HG02623 (cell line): ENCODE data around the gene DDOST.

Source experiments
- ATAC-seq: cut with Tn5 transposase; IDR thresholded peaks from one replicate; pipeline ENCODE4 v1.9.1; 2021; ENCODE audit warnings: moderate library complexity; ENCODE audit not compliant: unreplicated experiment

The DDOST gene

GRCh38 chr1:20661207-20662109 is at the start of gene DDOST:
Gene DDOST, minus strand, starts transcription at chr1:20661369. Its CDS starts 19 bp downstream, at chr1:20661350.
- ATAC-seq = peak; percentile 95

GRCh38 chr1:20710469-20711284 is 49.5 kb upstream of the DDOST start:
- ATAC-seq = no peak

DNA sequence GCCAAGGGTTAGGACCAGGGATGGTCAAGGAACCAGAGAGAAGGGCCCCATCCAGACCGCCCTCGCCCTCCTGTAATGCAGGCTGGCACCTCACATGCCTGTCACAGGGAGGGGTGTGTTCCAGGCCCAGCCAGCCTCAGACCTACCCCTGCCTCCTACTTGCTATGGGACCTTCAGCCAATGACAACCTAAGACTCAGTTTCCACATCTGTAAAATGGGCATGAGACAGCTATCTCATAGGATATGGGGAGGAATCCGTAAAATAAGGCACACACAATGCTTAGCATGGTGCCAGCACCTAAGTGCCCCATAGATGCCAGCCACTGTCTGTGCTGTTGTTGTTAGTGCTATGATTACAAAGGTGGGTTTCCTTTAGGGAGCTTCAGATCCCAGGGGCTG is 48.7 kb upstream of the DDOST start:
- ATAC-seq = no peak

GRCh38 chr1:20708891-20709290 is 47.7 kb upstream of the DDOST start:
- no peak for ATAC-seq

- ATAC-seq = no peak
These were observed 46.9 kb upstream of the DDOST start for GRCh38 chr1:20708057-20708456.

DNA sequence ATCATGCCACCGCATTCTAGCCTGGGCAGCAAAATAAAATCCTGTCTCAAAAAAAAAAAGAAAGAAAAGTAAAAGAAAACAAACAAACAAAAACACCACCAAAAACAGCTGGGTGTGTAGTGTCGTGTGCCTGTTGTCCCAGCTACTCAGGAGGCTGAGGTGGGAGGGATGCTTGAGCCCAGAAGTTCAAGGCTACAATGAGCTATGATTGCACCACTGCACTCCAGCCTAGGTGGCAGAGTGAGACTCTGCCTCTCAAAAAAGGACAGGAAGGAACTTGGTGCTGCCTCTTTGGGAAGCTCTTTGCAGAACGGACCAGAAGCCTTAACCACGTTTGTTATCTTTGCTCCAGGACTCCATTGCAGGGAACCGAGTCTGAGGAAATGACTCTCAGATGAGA is 45.7 kb upstream of the DDOST start:
- no peak for ATAC-seq

- no peak for ATAC-seq
These were observed 44.1 kb upstream of the DDOST start for GRCh38 chr1:20705203-20705755.

GRCh38 chr1:20704390-20705202 is 43.4 kb upstream of the DDOST start:
- ATAC-seq = no peak

- ATAC-seq = no peak
These were observed 42.1 kb upstream of the DDOST start for GRCh38 chr1:20703124-20703756.

GRCh38 chr1:20702416-20702815 is 41.2 kb upstream of the DDOST start:
- no peak for ATAC-seq

- no peak for ATAC-seq
These were observed 40.7 kb upstream of the DDOST start for GRCh38 chr1:20701847-20702246.

DNA sequence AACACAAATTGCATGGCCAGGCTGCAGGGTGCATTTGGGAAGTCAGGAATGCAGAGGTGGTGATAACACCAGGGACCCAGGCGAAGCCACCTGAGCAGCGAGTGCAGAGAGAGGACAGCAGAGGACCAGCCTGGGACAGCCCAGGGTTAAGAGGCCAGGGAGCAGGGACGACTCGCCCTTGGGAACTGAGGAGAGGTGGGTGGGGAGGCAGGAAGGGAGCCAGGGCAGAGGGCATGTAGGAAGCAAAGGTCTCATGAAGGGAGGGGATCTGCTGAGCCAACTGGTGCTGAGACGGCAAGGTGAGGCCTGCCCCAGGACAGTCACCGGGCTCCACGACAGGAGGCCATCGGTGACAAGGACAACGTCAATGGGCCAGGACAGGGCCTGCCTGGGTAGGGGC is 40.3 kb upstream of the DDOST start:
- no peak for ATAC-seq

GRCh38 chr1:20700636-20701215 is 39.6 kb upstream of the DDOST start:
- ATAC-seq = no peak

GRCh38 chr1:20699558-20699957 is 38.4 kb upstream of the DDOST start:
- ATAC-seq = no peak

DNA sequence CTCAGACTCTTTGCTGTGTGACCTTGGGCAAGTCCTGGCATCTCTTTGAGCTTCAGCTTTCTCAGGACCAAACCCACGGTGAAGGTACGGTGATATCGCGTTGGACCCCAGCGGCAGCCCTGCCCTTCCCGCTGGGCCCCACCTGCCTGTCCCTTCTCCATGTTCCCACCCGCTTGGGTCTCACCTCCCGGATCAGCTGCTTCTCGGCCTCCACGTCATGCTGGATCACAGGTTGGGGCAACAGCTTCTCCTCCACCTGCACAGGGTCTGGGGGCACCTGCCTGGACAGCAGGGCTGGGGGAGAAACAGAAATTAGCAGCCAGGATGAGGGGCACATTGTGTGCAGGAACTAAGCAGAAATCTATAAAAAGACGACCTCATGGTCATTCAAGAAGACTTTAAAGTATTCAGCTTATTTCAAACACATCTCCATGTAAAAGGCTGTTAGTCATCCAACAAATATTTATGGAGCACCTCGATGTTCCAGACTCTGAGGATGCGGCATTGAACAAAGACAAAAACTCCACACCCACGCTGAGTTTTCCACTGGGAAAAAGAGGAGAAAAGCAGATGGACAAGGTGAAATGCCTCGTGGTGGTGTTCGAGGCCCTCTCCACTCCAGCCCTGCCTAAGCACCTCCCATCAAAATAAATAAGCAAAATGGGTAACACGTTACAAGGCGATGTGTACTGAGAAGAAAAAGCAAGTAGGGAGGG is 37.2 kb upstream of the DDOST start:
- ATAC-seq = no peak

DNA sequence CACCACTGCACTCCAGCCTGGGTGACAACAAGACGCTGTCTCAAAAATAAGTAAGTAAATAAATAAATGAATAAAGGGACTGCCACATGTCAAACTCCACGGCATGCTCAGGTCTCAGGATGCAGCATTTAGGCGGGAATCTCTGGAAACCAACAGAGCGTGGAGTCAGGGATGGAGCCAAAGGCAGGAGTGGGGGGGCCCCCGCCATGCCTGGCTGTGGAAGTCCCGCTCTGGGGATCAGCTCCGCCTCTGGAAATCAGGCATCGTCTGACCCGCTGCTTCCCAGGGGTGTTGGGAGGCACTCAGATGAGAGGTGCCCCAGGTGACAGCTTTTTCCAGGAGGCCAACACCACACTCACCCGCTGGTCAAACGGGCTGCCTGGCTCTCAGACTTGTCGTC is 36.4 kb upstream of the DDOST start:
- ATAC-seq = no peak

DNA sequence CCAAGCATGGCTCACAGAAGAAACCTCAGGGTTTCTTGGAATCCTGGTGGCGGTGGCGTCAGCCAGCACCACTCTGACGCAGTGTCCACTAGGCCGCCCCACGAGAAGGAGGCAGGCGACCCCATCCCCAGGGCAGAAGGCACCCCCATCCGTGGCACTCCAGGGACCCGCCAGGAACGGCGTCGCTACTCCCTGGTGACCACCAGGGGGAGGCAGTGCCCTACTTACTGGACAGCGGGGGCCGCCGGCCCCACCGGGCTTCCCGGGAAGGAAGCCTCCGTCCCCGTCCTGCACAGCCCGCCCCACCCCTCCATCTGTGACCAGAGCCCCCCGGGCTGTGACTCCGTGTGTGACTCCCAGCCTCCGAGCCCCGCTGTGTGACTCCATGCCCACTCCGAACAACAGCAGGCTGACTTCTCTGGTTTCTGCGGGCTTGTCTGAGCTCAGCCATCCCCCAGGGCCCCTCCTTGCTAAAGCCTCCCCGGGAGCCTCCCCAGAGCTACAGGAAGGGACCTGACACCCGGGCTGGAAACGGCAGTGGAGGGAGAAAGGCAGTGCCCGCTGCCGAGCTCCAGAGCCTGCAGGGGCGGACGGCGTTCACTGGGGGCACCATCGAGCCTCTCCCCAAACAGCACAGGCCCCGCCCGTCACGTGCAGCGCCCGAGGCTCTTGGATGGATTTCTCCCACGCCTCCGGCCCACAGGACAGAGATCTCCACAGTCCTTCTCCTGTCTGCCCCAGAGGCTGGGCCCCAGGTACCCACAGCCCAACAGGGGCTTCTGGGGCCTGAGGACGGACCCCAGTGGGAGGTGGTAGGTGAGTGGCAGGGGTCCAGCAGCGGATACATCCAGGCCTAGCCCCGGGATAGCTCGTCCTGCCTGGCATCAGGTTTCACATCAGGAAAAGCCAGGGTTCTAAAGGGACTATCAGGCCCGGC is 35.5 kb upstream of the DDOST start:
- ATAC-seq = peak; percentile 52

DNA sequence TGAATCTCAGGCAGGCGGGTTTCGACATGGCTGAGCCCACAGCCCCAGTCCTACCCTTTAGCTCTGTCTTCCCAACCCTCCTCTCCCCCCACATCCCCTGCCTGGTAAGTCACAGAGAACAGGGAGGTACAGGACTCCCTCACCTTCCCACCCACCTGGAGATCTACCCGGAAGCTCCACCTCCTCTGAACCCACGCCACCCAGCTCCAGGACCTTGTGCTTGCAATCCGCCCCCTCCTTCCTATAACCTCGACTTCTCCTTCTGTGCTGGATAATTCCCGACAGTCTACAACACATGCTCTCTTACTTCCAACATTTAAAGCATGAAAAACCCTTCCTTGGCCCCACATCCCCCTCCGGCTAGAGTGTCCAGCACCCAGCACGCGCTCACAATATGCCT is 34.3 kb upstream of the DDOST start:
- no peak for ATAC-seq
